Measurements from ENCODE around the gene MYCBPAP.

DNA sequence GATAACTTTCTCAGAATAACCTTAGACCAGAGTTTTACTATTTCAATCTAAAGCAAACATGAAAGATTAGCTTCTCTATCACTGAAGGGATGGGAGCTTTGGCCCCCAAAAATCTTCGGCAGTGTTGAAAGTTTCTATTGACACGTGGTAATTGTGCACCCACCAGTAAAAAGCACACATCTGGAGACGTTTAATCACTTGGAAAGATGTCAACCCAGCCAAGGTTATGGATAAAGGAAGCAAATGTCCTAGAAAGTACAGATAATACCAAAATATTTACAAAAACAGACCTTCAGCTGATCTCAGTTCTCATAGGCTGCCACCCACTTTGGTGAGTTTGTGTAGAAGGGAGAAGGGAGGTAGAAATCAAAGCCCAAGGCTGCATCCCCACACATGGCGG, 5.3 kb downstream of the MYCBPAP start:
- TF ChIP-seq, protein P1, sequence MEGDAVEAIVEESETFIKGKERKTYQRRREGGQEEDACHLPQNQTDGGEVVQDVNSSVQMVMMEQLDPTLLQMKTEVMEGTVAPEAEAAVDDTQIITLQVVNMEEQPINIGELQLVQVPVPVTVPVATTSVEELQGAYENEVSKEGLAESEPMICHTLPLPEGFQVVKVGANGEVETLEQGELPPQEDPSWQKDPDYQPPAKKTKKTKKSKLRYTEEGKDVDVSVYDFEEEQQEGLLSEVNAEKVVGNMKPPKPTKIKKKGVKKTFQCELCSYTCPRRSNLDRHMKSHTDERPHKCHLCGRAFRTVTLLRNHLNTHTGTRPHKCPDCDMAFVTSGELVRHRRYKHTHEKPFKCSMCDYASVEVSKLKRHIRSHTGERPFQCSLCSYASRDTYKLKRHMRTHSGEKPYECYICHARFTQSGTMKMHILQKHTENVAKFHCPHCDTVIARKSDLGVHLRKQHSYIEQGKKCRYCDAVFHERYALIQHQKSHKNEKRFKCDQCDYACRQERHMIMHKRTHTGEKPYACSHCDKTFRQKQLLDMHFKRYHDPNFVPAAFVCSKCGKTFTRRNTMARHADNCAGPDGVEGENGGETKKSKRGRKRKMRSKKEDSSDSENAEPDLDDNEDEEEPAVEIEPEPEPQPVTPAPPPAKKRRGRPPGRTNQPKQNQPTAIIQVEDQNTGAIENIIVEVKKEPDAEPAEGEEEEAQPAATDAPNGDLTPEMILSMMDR (IDR thresholded peaks at IDR 0.05 in 2 of 3, conservative IDR thresholded peaks at IDR 0.05 in 1 of 3; ENCODE audit: borderline replicate concordance in 1 of 3, insufficient read depth in 1 of 3, low read depth in 2 of 3, low read length in 2 of 3) = no peak
- no peak for TF ChIP-seq EZH2 (IDR thresholded peaks at IDR 0.05)
- no peak for TF ChIP-seq ZNF274 (IDR thresholded peaks at IDR 0.05; ENCODE audit: low read depth, low read length)
- TF ChIP-seq POLR2AphosphoS5 (IDR thresholded peaks at IDR 0.05; ENCODE audit: low read depth, low read length) = no peak
